ENCODE data around the gene NFIC. TPM values are rescaled to one million over a fixed set of nuclear protein-coding genes. Genes with fewer than 3 reads are reported as not detected.

NFIC gene
- polyA plus RNA-seq, 1 donor from 2014 or later = 0.24 TPM

GRCh38 chr19:3492131-3492839 is 125.9 kb downstream of the NFIC start:
- no peak overlapping the region for H3K4me2 ChIP-seq (ENCODE audit: low read length)
- no peaks in the 10 kb centered on the region for H3K79me2 ChIP-seq (replicated peaks; ENCODE audit: insufficient read depth, low read length)
- no peak overlapping the region for H3K9ac ChIP-seq (ENCODE audit: low read length)
- no peak overlapping the region for H3K27ac ChIP-seq (ENCODE audit: low read length)
- H3F3A ChIP-seq (ENCODE audit: insufficient read depth, low read length, poor library complexity, severe bottlenecking) = no peaks in the 10 kb centered on the region
- TF ChIP-seq EZH2 (IDR thresholded peaks at IDR 0.05; ENCODE audit: borderline replicate concordance, insufficient read depth, low read length, poor library complexity, severe bottlenecking) (no peak), POLR2AphosphoS5 (IDR thresholded peaks at IDR 0.05) (no peak), TAF1 (IDR thresholded peaks at IDR 0.05; ENCODE audit: low read depth) (no peak), MXI1 (conservative IDR thresholded peaks at IDR 0.05; ENCODE audit: poor library complexity, severe bottlenecking) (no peak), REST (IDR thresholded peaks at IDR 0.05; ENCODE audit: borderline replicate concordance) (no peak), SMC3 (conservative IDR thresholded peaks at IDR 0.05; ENCODE audit: poor library complexity) (no peak), RAD21 (conservative IDR thresholded peaks at IDR 0.05) (no peak), EP300 (conservative IDR thresholded peaks at IDR 0.05; ENCODE audit: poor library complexity, severe bottlenecking) (no peak)
- TF ChIP-seq, protein P1, sequence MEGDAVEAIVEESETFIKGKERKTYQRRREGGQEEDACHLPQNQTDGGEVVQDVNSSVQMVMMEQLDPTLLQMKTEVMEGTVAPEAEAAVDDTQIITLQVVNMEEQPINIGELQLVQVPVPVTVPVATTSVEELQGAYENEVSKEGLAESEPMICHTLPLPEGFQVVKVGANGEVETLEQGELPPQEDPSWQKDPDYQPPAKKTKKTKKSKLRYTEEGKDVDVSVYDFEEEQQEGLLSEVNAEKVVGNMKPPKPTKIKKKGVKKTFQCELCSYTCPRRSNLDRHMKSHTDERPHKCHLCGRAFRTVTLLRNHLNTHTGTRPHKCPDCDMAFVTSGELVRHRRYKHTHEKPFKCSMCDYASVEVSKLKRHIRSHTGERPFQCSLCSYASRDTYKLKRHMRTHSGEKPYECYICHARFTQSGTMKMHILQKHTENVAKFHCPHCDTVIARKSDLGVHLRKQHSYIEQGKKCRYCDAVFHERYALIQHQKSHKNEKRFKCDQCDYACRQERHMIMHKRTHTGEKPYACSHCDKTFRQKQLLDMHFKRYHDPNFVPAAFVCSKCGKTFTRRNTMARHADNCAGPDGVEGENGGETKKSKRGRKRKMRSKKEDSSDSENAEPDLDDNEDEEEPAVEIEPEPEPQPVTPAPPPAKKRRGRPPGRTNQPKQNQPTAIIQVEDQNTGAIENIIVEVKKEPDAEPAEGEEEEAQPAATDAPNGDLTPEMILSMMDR (IDR thresholded peaks at IDR 0.05; ENCODE audit: poor library complexity, severe bottlenecking) = no peak
- no peaks in the 10 kb centered on the region for H4K20me1 ChIP-seq (ENCODE audit: insufficient read depth)
- no peak overlapping the region for H3K4me3 ChIP-seq (ENCODE audit: low read length)
- no peaks in the 10 kb centered on the region for H3K27me3 ChIP-seq (ENCODE audit: insufficient read depth, low read depth, low read length)
- H3K9me2 ChIP-seq (ENCODE audit: insufficient read depth, low read length) = no peaks in the 10 kb centered on the region
- H2AFZ ChIP-seq (ENCODE audit: low read depth, low read length) = no peak overlapping the region
- H3K36me3 ChIP-seq (ENCODE audit: insufficient read depth, low read length) = no peaks in the 10 kb centered on the region
- no peaks in the 10 kb centered on the region for H3K9me3 ChIP-seq (ENCODE audit: low read length)

GRCh38 chr19:3492919-3493318 is 126.5 kb downstream of the NFIC start:
- no peaks in the 10 kb centered on the region for H3K27me3 ChIP-seq (ENCODE audit: insufficient read depth, low read depth, low read length)
- no peaks in the 10 kb centered on the region for H4K20me1 ChIP-seq (ENCODE audit: insufficient read depth)
- no peaks in the 10 kb centered on the region for H3K36me3 ChIP-seq (ENCODE audit: insufficient read depth, low read length)
- H3K9me2 ChIP-seq (ENCODE audit: insufficient read depth, low read length) = no peaks in the 10 kb centered on the region
- no peak overlapping the region for H3K27ac ChIP-seq (ENCODE audit: low read length)
- H3K4me3 ChIP-seq (ENCODE audit: low read length) = no peak overlapping the region
- TF ChIP-seq TAF1 (IDR thresholded peaks at IDR 0.05; ENCODE audit: low read depth) = no peak
- no peak for TF ChIP-seq MXI1 (conservative IDR thresholded peaks at IDR 0.05; ENCODE audit: poor library complexity, severe bottlenecking)
- TF ChIP-seq EZH2 (IDR thresholded peaks at IDR 0.05; ENCODE audit: borderline replicate concordance, insufficient read depth, low read length, poor library complexity, severe bottlenecking) = no peak
- H3K9me3 ChIP-seq (ENCODE audit: low read length) = no peaks in the 10 kb centered on the region
- H3K4me2 ChIP-seq (ENCODE audit: low read length) = no peak overlapping the region
- H3K79me2 ChIP-seq (replicated peaks; ENCODE audit: insufficient read depth, low read length) = peaks cover under 1% of the 10 kb centered on the region
- no peaks in the 10 kb centered on the region for H3F3A ChIP-seq (ENCODE audit: insufficient read depth, low read length, poor library complexity, severe bottlenecking)
- no peak overlapping the region for H3K9ac ChIP-seq (ENCODE audit: low read length)
- H2AFZ ChIP-seq (ENCODE audit: low read depth, low read length) = no peak overlapping the region
